Nephron (organoid): Measurements from ENCODE around the gene TBL1X.

Experiments
- H3K27ac Mint-ChIP-seq, 3 experiments: 2 replicates each; pipeline ENCODE4 v1.8.0; 2020; ENCODE audit warnings: mixed read lengths in 3 of 3, mild to moderate bottlenecking in 2 of 3, moderate library complexity in 1 of 3
- H3K27me3 Mint-ChIP-seq: 2 replicates; pipeline ENCODE4 v1.8.0; 2021; ENCODE audit warnings: low read depth, mild to moderate bottlenecking, moderate library complexity, mixed read lengths
- H3K36me3 Mint-ChIP-seq: 2 replicates; pipeline ENCODE4 v1.8.0; 2020; ENCODE audit warnings: low read depth, mixed read lengths
- H3K4me1 Mint-ChIP-seq: 2 replicates; pipeline ENCODE4 v1.8.0; 2020; ENCODE audit warnings: mixed read lengths
- H3K4me3 Mint-ChIP-seq, 3 experiments: 2 replicates each; pipeline ENCODE4 v1.8.0; 2020; ENCODE audit warnings: mild to moderate bottlenecking in 3 of 3, mixed read lengths in 3 of 3, moderate library complexity in 2 of 3
- H3K9me3 Mint-ChIP-seq: 2 replicates; pipeline ENCODE4 v1.8.0; 2020; ENCODE audit warnings: mixed read lengths
- CTCF ChIP-seq, 3 experiments: fragments of 200-600 bp; sonication (generic); IDR thresholded peaks; one replicate each; pipeline ENCODE4 v1.5.0; 2021; ENCODE audit warnings: antibody characterized with exemption in 3 of 3; ENCODE audit not compliant: unreplicated experiment in 3 of 3

TBL1X gene

GRCh38 chrX:9626379-9626778 lies 161.5 kb downstream of the TBL1X start:
- no peak overlapping the region for H3K4me3 Mint-ChIP-seq
- H3K27ac Mint-ChIP-seq, result peak overlapping the region in 1 of 3 experiments; percentile 25
- H3K27me3 Mint-ChIP-seq, result no peaks in the 10 kb centered on the region
- no peaks in the 10 kb centered on the region for H3K9me3 Mint-ChIP-seq
- no peak for TF ChIP-seq CTCF (IDR thresholded peaks at IDR 0.05; ENCODE audit: unreplicated experiment in 3 of 3)
- H3K36me3 Mint-ChIP-seq, result peaks cover 7% of the 10 kb centered on the region
- H3K4me1 Mint-ChIP-seq, result peaks cover 12% of the 10 kb centered on the region

DNA sequence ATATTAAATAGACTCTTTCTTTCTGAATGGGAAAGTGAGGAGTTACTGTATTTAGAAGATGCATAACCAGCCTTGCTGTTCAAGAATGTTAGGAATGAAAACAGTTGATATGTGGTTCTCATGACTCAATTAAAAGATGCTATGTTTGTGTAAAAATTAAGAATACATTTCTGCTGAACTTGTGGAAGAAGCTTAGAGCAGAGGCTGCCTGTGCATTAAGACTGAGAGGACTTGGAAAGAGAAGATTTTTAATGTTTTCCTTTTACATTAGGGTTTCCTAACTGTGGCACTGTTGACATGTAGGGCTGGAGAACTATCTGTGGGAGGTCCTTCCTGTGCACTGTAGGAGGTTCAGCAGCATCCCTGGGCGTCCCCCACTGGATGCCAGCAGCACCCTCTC lies 163.1 kb downstream of the TBL1X start:
- Mint-ChIP-seq H3K36me3 (peaks cover 5% of the 10 kb centered on the region), H3K4me3 (no peak overlapping the region), H3K27me3 (no peaks in the 10 kb centered on the region), H3K27ac (peak overlapping the region in 1 of 3 experiments; percentile 61), H3K9me3 (no peaks in the 10 kb centered on the region), H3K4me1 (peaks cover 12% of the 10 kb centered on the region)
- TF ChIP-seq CTCF (IDR thresholded peaks at IDR 0.05; ENCODE audit: unreplicated experiment in 3 of 3), result no peak

GRCh38 chrX:9628779-9629493 lies 164.1 kb downstream of the TBL1X start:
- no peak for TF ChIP-seq CTCF (IDR thresholded peaks at IDR 0.05; ENCODE audit: unreplicated experiment in 3 of 3)
- H3K4me3 Mint-ChIP-seq, result no peak overlapping the region
- no peaks in the 10 kb centered on the region for H3K27me3 Mint-ChIP-seq
- peaks cover 10% of the 10 kb centered on the region for H3K36me3 Mint-ChIP-seq
- H3K9me3 Mint-ChIP-seq, result peaks cover 2% of the 10 kb centered on the region
- peaks cover 12% of the 10 kb centered on the region for H3K4me1 Mint-ChIP-seq
- no peak overlapping the region for H3K27ac Mint-ChIP-seq

DNA sequence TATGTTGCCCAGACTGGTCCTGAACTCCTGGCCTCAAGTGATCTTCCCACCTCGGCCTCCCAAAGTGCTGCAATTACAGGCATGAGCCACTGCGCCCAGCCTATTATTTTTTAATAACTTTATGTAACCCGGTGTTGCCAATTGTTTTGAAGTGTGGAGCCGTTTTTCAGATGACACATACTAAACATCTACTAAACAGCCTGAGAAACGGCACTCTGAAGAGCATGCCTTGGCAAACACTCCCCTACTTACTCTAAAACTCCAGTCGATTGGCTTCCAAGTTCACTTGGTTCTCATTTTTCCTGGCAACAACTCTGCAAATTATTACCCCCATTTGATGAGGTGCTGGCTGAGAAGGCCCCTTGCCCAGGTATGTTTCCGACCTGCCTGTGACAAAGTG lies 169.7 kb downstream of the TBL1X start:
- no peak overlapping the region for H3K4me3 Mint-ChIP-seq
- peaks cover 28% of the 10 kb centered on the region for H3K36me3 Mint-ChIP-seq
- no peak for TF ChIP-seq CTCF (IDR thresholded peaks at IDR 0.05; ENCODE audit: unreplicated experiment in 3 of 3)
- H3K27me3 Mint-ChIP-seq, result no peaks in the 10 kb centered on the region
- no peak overlapping the region for H3K27ac Mint-ChIP-seq
- peaks cover 8% of the 10 kb centered on the region for H3K9me3 Mint-ChIP-seq
- no peaks in the 10 kb centered on the region for H3K4me1 Mint-ChIP-seq

- peaks cover 8% of the 10 kb centered on the region for H3K9me3 Mint-ChIP-seq
- no peak for TF ChIP-seq CTCF (IDR thresholded peaks at IDR 0.05; ENCODE audit: unreplicated experiment in 3 of 3)
- no peak overlapping the region for H3K27ac Mint-ChIP-seq
- H3K4me1 Mint-ChIP-seq, result no peaks in the 10 kb centered on the region
- H3K27me3 Mint-ChIP-seq, result no peaks in the 10 kb centered on the region
- H3K36me3 Mint-ChIP-seq, result peaks cover 28% of the 10 kb centered on the region
- H3K4me3 Mint-ChIP-seq, result no peak overlapping the region
Measured at GRCh38 chrX:9635368-9635767, 170.5 kb downstream of the TBL1X start.

GRCh38 chrX:9635803-9636202 lies 170.9 kb downstream of the TBL1X start:
- Mint-ChIP-seq H3K27ac (no peak overlapping the region), H3K27me3 (no peaks in the 10 kb centered on the region), H3K36me3 (peaks cover 28% of the 10 kb centered on the region), H3K4me1 (no peaks in the 10 kb centered on the region), H3K4me3 (no peak overlapping the region), H3K9me3 (peaks cover 8% of the 10 kb centered on the region)
- TF ChIP-seq CTCF (IDR thresholded peaks at IDR 0.05; ENCODE audit: unreplicated experiment in 3 of 3), result no peak
